Measurements from ENCODE around the gene CAMTA1. TPM values are rescaled to one million over a fixed set of nuclear protein-coding genes. Genes with fewer than 3 reads are reported as not detected.

CAMTA1 gene
- polyA plus RNA-seq, 1 donor (not counting 4 experiments of a cell fraction or from before 2014, with no cell fraction given) = 51.4 TPM

DNA sequence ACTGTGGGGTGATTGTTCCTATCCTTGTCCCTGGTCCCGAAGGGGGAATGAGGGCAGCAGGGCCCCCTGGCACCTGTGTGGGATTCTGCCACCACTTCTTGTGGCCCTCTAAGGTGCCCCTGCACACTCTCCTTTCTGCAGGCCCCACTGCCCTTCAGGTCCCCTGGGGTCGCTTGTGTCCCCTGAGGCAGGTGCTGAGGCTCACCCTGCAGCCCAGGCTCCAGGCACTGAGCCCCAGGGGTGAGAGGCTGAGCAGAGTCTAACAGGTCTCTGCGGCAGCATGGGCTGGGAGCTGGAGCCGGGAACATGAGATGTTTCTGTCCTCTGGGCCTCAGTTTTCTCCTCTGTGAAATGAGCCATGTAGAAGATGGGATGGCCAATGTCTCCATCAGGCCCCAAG lies 774.9 kb downstream of the CAMTA1 start:
- Histone ChIP-seq H3K4me2 (ENCODE audit: control insufficient read depth, extremely low read depth, insufficient read depth, low read depth, low read length) (no peak overlapping the region), H3K79me2 (ENCODE audit: control insufficient read depth, insufficient read depth, low read length) (no peaks in the 10 kb centered on the region), H3K36me3 (ENCODE audit: control insufficient read depth in 2 of 2, extremely low read depth in 1 of 2, insufficient read depth in 2 of 2, low read length in 2 of 2) (no peaks in the 10 kb centered on the region), H3K9me1 (ENCODE audit: control insufficient read depth, extremely low read depth, insufficient read depth, low read length) (no peaks in the 10 kb centered on the region), H3K9ac (ENCODE audit: control insufficient read depth, extremely low read depth, insufficient read depth, low read length) (no peak overlapping the region), H3K4me3 (ENCODE audit: control insufficient read depth in 2 of 3, extremely low read depth in 1 of 3, insufficient read depth in 2 of 3, low read depth in 1 of 3, low read length in 3 of 3) (no peak overlapping the region), H2AFZ (ENCODE audit: control insufficient read depth, low read length) (no peak overlapping the region), H3K27ac (ENCODE audit: control insufficient read depth, insufficient read depth, low read length) (no peak overlapping the region), H3K27me3 (ENCODE audit: control insufficient read depth, extremely low read depth, insufficient read depth, low read length) (peaks cover 9% of the 10 kb centered on the region), H4K20me1 (ENCODE audit: control insufficient read depth, extremely low read depth, insufficient read depth, low read length) (no peaks in the 10 kb centered on the region), H3K4me1 (ENCODE audit: control insufficient read depth, extremely low read depth, insufficient read depth, low read length) (peaks cover 15% of the 10 kb centered on the region), H3K9me3 (ENCODE audit: control insufficient read depth, low read depth, low read length) (no peaks in the 10 kb centered on the region)
- DNase-seq (ENCODE audit: low read depth, low spot score) = no peak
- dilution Hi-C loops (cut with MboI; ENCODE audit: extremely low pct_ligation_motif_present, low sequenced_read_pairs) = no loop called here
- FAIRE-seq = no peak
- TF ChIP-seq EZH2 (IDR thresholded peaks at IDR 0.05; ENCODE audit: low read length) = no peak
- no peak for TF ChIP-seq CTCF (optimal IDR thresholded peaks at IDR 0.05 in 1 of 3, IDR thresholded peaks at IDR 0.05 in 1 of 3, conservative IDR thresholded peaks at IDR 0.05 in 1 of 3; ENCODE audit: extremely low read depth in 1 of 3, insufficient read depth in 2 of 3, low read length in 3 of 3)

DNA sequence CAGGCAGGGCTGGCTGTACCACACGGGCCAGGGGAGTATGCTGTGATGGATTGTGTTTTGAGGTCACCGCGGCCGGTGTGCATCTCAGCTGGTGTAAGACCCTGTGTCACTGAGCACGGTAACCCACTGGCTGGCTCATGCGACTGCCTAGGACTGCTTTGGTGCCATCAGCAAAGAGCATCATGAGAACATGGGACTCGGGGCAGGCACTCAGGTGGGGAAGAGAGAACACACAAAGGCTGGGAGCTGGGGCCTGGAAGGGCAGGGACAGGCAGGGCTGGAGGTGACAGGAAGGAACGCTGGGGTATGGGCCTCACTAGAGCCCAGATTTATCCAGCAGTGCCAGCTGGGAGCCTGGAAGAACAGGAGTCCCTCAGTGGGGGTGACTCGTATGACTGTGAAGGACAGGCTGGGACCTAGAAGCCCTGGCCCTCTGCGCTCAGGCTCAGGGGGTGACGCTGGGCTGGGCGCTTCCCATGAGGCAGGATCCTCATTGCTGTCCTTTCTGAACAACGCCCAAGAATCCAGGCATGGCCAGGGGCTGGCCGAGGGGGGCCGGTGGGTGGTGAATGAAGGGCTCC lies 775.4 kb downstream of the CAMTA1 start:
- Histone ChIP-seq H3K4me2 (ENCODE audit: control insufficient read depth, extremely low read depth, insufficient read depth, low read depth, low read length) (no peak overlapping the region), H3K9ac (ENCODE audit: control insufficient read depth, extremely low read depth, insufficient read depth, low read length) (no peak overlapping the region), H3K27ac (ENCODE audit: control insufficient read depth, insufficient read depth, low read length) (no peak overlapping the region), H3K79me2 (ENCODE audit: control insufficient read depth, insufficient read depth, low read length) (no peaks in the 10 kb centered on the region), H3K36me3 (ENCODE audit: control insufficient read depth in 2 of 2, extremely low read depth in 1 of 2, insufficient read depth in 2 of 2, low read length in 2 of 2) (no peaks in the 10 kb centered on the region), H3K9me3 (ENCODE audit: control insufficient read depth, low read depth, low read length) (no peaks in the 10 kb centered on the region), H3K4me3 (ENCODE audit: control insufficient read depth in 2 of 3, extremely low read depth in 1 of 3, insufficient read depth in 2 of 3, low read depth in 1 of 3, low read length in 3 of 3) (no peak overlapping the region), H3K27me3 (ENCODE audit: control insufficient read depth, extremely low read depth, insufficient read depth, low read length) (peaks cover 9% of the 10 kb centered on the region), H4K20me1 (ENCODE audit: control insufficient read depth, extremely low read depth, insufficient read depth, low read length) (no peaks in the 10 kb centered on the region), H3K4me1 (ENCODE audit: control insufficient read depth, extremely low read depth, insufficient read depth, low read length) (peaks cover 9% of the 10 kb centered on the region), H3K9me1 (ENCODE audit: control insufficient read depth, extremely low read depth, insufficient read depth, low read length) (no peaks in the 10 kb centered on the region), H2AFZ (ENCODE audit: control insufficient read depth, low read length) (no peak overlapping the region)
- FAIRE-seq (no peak), DNase-seq (ENCODE audit: low read depth, low spot score) (no peak)
- TF ChIP-seq EZH2 (IDR thresholded peaks at IDR 0.05; ENCODE audit: low read length) (no peak), CTCF (optimal IDR thresholded peaks at IDR 0.05 in 1 of 3, IDR thresholded peaks at IDR 0.05 in 1 of 3, conservative IDR thresholded peaks at IDR 0.05 in 1 of 3; ENCODE audit: extremely low read depth in 1 of 3, insufficient read depth in 2 of 3, low read length in 3 of 3) (no peak)
- dilution Hi-C loops (cut with MboI; ENCODE audit: extremely low pct_ligation_motif_present, low sequenced_read_pairs) = no loop called here

Measured in keratinocyte (primary cell).